ENCODE measurements around the gene UCN3. TPM values are rescaled to one million over a fixed set of nuclear protein-coding genes. Genes with fewer than 3 reads are reported as not detected.
A peak's percentile ranks its signal among the peaks of the same experiment; 100 is the strongest.

UCN3 gene
- polyA plus RNA-seq (2012; ENCODE audit: insufficient read depth, insufficient read length) = not detected

- H3K4me3 ChIP-seq (ENCODE audit: low read length) = no peak within 1 kb of the TSS
- DNase-seq (ENCODE audit: low read depth, low spot score) = no peak
Measured at GRCh38 chr10:5364890-5365338, at the start of gene UCN3. TSS of gene UCN3 (plus strand) at chr10:5364966. CDS start at chr10:5373721, 8,755 bp downstream.

- no peak overlapping the region for H3K4me3 ChIP-seq (ENCODE audit: low read length)
- peak; percentile 83 for DNase-seq (ENCODE audit: low read depth, low spot score)
Measured at GRCh38 chr10:5317547-5318107, 47.1 kb upstream of the UCN3 start.

- no peak overlapping the region for H3K4me3 ChIP-seq (ENCODE audit: low read length)
- DNase-seq (ENCODE audit: low read depth, low spot score) = no peak
Measured at GRCh38 chr10:5318148-5318547, 46.6 kb upstream of the UCN3 start.

GRCh38 chr10:5319863-5320262, 44.9 kb upstream of the UCN3 start:
- DNase-seq (ENCODE audit: low read depth, low spot score) = no peak
- no peak overlapping the region for H3K4me3 ChIP-seq (ENCODE audit: low read length)

- DNase-seq (ENCODE audit: low read depth, low spot score) = no peak
- H3K4me3 ChIP-seq (ENCODE audit: low read length) = no peak overlapping the region
Measured at GRCh38 chr10:5321273-5321672, 43.5 kb upstream of the UCN3 start.

- H3K4me3 ChIP-seq (ENCODE audit: low read length) = no peak overlapping the region
- no peak for DNase-seq (ENCODE audit: low read depth, low spot score)
Measured at GRCh38 chr10:5323446-5323845, 41.3 kb upstream of the UCN3 start.

GRCh38 chr10:5325076-5325475, 39.7 kb upstream of the UCN3 start:
- DNase-seq (ENCODE audit: low read depth, low spot score) = no peak
- no peak overlapping the region for H3K4me3 ChIP-seq (ENCODE audit: low read length)

- H3K4me3 ChIP-seq (ENCODE audit: low read length) = no peak overlapping the region
- peak; percentile 27 for DNase-seq (ENCODE audit: low read depth, low spot score)
Measured at GRCh38 chr10:5334196-5334880, 30.4 kb upstream of the UCN3 start.

- H3K4me3 ChIP-seq (ENCODE audit: low read length) = no peak overlapping the region
- DNase-seq (ENCODE audit: low read depth, low spot score) = no peak
Measured at GRCh38 chr10:5338010-5338409, 26.8 kb upstream of the UCN3 start.

- DNase-seq (ENCODE audit: low read depth, low spot score) = no peak
- no peak overlapping the region for H3K4me3 ChIP-seq (ENCODE audit: low read length)
Measured at GRCh38 chr10:5343092-5343491, 21.7 kb upstream of the UCN3 start.

- no peak overlapping the region for H3K4me3 ChIP-seq (ENCODE audit: low read length)
- DNase-seq (ENCODE audit: low read depth, low spot score) = no peak
Measured at GRCh38 chr10:5343561-5343960, 21.2 kb upstream of the UCN3 start.

- no peak overlapping the region for H3K4me3 ChIP-seq (ENCODE audit: low read length)
- DNase-seq (ENCODE audit: low read depth, low spot score) = no peak
Measured at GRCh38 chr10:5343979-5344378, 20.8 kb upstream of the UCN3 start.

- DNase-seq (ENCODE audit: low read depth, low spot score) = no peak
- H3K4me3 ChIP-seq (ENCODE audit: low read length) = no peak overlapping the region
Measured at GRCh38 chr10:5344746-5345145, 20.0 kb upstream of the UCN3 start.

- no peak for DNase-seq (ENCODE audit: low read depth, low spot score)
Measured at GRCh38 chr10:5346881-5347280, 17.9 kb upstream of the UCN3 start.

GRCh38 chr10:5349362-5349761, 15.4 kb upstream of the UCN3 start:
- no peak for DNase-seq (ENCODE audit: low read depth, low spot score)
- H3K4me3 ChIP-seq (ENCODE audit: low read length) = no peak overlapping the region

More at GRCh38 chr10:5346881-5347280, 17.9 kb upstream of the UCN3 start:
- H3K4me3 ChIP-seq (ENCODE audit: low read length) = no peak overlapping the region

GRCh38 chr10:5354068-5354467, 10.7 kb upstream of the UCN3 start:
- no peak for DNase-seq (ENCODE audit: low read depth, low spot score)

GRCh38 chr10:5355594-5356301, 9.0 kb upstream of the UCN3 start:
- H3K4me3 ChIP-seq (ENCODE audit: low read length) = no peak overlapping the region
- DNase-seq (ENCODE audit: low read depth, low spot score) = no peak

More at GRCh38 chr10:5354068-5354467, 10.7 kb upstream of the UCN3 start:
- no peak overlapping the region for H3K4me3 ChIP-seq (ENCODE audit: low read length)

GRCh38 chr10:5356302-5356763, 8.4 kb upstream of the UCN3 start:
- DNase-seq (ENCODE audit: low read depth, low spot score) = no peak
- no peak overlapping the region for H3K4me3 ChIP-seq (ENCODE audit: low read length)

- no peak for DNase-seq (ENCODE audit: low read depth, low spot score)
- no peak overlapping the region for H3K4me3 ChIP-seq (ENCODE audit: low read length)
Measured at GRCh38 chr10:5360318-5360915, 4.3 kb upstream of the UCN3 start.

GRCh38 chr10:5361966-5362365, 2.8 kb upstream of the UCN3 start:
- DNase-seq (ENCODE audit: low read depth, low spot score) = no peak
- H3K4me3 ChIP-seq (ENCODE audit: low read length) = no peak overlapping the region

All from Jurkat, Clone E6-1 (cell line).